CD4-positive, CD25-positive, alpha-beta regulatory T cell (primary cell): ENCODE measurements around the gene LARP4B. TPM values are rescaled to one million over a fixed set of nuclear protein-coding genes. Genes with fewer than 3 reads are reported as not detected.

Experiments used
- ATAC-seq, 2 donors: fragments of 150-1000 bp; cut with Tn5 transposase; one replicate each; pipeline ENCODE4 v1.10.0; 2021; ENCODE audit warnings: low read depth in 2 of 2, moderate number of reproducible peaks in 2 of 2, moderate library complexity in 1 of 2
- DNase-seq, 3 donors: peaks; one replicate each; pipeline versions ENCODE4 v3.0.0 to v3.0.0-alpha.2; 2012 to 2022; ENCODE audit warnings: mixed read lengths in 1 of 3
- H3K27ac ChIP-seq: one replicate; pipeline ENCODE4 v1.7.0; 2013; ENCODE audit warnings: mild to moderate bottlenecking, low read length; ENCODE audit not compliant: insufficient read depth, poor library complexity, severe bottlenecking
- H3K27me3 ChIP-seq: one replicate; pipeline ENCODE4 v1.7.0; 2013; ENCODE audit warnings: low read length; ENCODE audit not compliant: control insufficient read depth, insufficient read depth
- H3K36me3 ChIP-seq: one replicate; pipeline ENCODE4 v1.7.0; 2013; ENCODE audit warnings: mild to moderate bottlenecking, low read length, moderate library complexity; ENCODE audit not compliant: control insufficient read depth, insufficient read depth
- H3K4me1 ChIP-seq: 2 replicates; pipeline ENCODE4 v1.7.0; 2013; ENCODE audit warnings: mild to moderate bottlenecking, low read length; ENCODE audit not compliant: insufficient read depth, control insufficient read depth, poor library complexity, severe bottlenecking
- H3K4me3 ChIP-seq: one replicate; pipeline ENCODE4 v1.7.0; 2013; ENCODE audit warnings: low read depth, mild to moderate bottlenecking, low read length, moderate library complexity
- H3K9me3 ChIP-seq, 2 experiments: 1 replicate in 1 of 2; 2 replicates in 1 of 2; pipeline ENCODE4 v1.7.0; 2013; ENCODE audit warnings: low read length in 2 of 2, mild to moderate bottlenecking in 1 of 2, moderate library complexity in 1 of 2; ENCODE audit not compliant: control insufficient read depth in 2 of 2
- H3K27ac Mint-ChIP-seq, 3 donors: one replicate each; pipeline ENCODE4 v1.8.0; 2020 to 2022; ENCODE audit warnings: mild to moderate bottlenecking in 3 of 3, mixed read lengths in 3 of 3, moderate library complexity in 2 of 3
- H3K27me3 Mint-ChIP-seq: one replicate; pipeline ENCODE4 v1.8.0; 2022; ENCODE audit warnings: mild to moderate bottlenecking, mixed read lengths
- H3K36me3 Mint-ChIP-seq: one replicate; pipeline ENCODE4 v1.8.0; 2020; ENCODE audit warnings: mixed read lengths
- H3K4me1 Mint-ChIP-seq, 4 donors: one replicate each; pipeline ENCODE4 v1.8.0; 2020 to 2022; ENCODE audit warnings: mixed read lengths in 4 of 4, mild to moderate bottlenecking in 1 of 4
- H3K4me3 Mint-ChIP-seq, 4 donors: one replicate each; pipeline ENCODE4 v1.8.0; 2020 to 2022; ENCODE audit warnings: mild to moderate bottlenecking in 4 of 4, mixed read lengths in 4 of 4, moderate library complexity in 3 of 4
- H3K9me3 Mint-ChIP-seq, 7 donors: one replicate each; pipeline ENCODE4 v1.8.0; 2020 to 2022; ENCODE audit warnings: mixed read lengths in 7 of 7, mild to moderate bottlenecking in 3 of 7, moderate library complexity in 2 of 7
- polyA plus RNA-seq, 4 donors: library from polyadenylated mRNA; unstranded; fragments of 300-500 nt; fragmentation: Illumina TruSeq; gene quantifications; one replicate each; pipeline ENCODE4 v1.2.3, GENCODE V29; 2021
- total RNA-seq: library from RNA; stranded (reverse); gene quantifications from one replicate; pipeline ENCODE4 v1.2.3, GENCODE V29; 2022

LARP4B gene
- total and polyA plus RNA-seq, 5 donors from 2014 or later: 20.5 to 82.0 (median 30.3) TPM

DNA sequence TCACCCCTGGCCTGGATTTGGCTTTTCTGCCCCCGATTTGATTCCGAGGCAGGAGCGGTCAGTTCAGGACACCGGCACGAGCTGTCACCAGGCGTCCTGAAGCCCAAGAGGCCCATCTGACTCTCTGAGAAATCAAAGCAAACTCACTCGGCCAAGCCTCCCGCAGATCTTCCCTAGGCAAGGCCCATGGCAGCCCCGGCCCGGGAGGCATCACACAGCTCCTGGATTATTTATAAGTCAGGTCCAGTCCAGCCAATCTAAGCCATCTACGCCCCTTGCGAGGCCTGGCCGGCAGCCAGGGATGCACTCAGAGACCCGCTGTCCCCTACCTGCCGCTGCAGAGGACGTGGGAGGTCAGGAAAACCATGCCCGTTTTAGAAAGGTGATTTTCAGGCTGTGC lies 154.7 kb downstream of the LARP4B start:
- H3K4me3 Mint-ChIP-seq: no peak overlapping the region
- no peaks in the 10 kb centered on the region for H3K27me3 ChIP-seq
- no peak overlapping the region for H3K27ac ChIP-seq
- H3K4me1 ChIP-seq: no peaks in the 10 kb centered on the region
- H3K36me3 ChIP-seq: no peaks in the 10 kb centered on the region
- H3K36me3 Mint-ChIP-seq: no peaks in the 10 kb centered on the region
- H3K4me3 ChIP-seq: no peak overlapping the region
- H3K27ac Mint-ChIP-seq: no peak overlapping the region
- no peaks in the 10 kb centered on the region for H3K4me1 Mint-ChIP-seq
- peaks cover 0 to 5% (median 0%) of the 10 kb centered on the region in 7 donors for H3K9me3 Mint-ChIP-seq
- DNase-seq (no peak), ATAC-seq (no peak)
- H3K27me3 Mint-ChIP-seq: no peaks in the 10 kb centered on the region
- no peaks in the 10 kb centered on the region for H3K9me3 ChIP-seq

DNA sequence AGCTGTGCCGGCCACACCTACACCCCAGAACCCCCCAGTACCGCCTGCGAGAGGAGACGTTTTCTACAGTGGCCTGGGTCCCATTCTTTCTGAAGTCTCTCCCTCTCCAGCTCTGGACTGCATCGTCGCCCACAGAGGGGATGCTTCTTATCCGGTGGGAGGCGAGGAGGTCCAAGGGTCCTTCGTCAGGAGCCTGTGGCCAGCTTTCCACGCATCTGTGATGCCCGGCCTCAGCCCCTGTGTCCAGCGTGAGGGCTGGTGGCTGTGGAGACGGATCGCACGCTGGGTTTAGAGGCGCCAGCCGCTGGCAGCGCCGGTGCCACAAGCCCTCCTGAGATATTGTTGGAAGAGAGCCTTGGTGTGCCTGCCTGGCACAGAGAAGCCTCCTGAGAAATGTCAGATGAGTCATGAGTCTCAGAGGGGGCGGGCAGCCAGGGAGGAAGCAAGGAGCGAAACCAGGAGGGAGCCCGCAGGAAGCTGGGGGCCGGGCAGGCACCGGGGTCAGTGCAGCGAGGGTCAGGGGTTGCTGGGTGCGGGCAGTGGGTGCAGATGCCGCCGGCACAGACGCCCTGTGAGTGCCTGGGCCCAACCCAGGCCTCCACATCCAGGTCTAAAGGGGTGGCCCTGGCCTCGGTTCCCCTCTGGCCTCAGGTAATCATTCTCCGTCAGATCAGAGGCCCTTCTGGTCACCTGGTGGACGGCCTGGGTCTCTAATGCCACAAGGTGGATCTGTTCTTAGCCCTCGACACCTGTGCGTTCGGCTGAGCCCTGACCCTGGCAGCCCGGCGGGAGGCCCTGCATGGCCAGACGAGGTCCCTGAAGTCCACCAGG lies 156.0 kb downstream of the LARP4B start:
- no peak overlapping the region for H3K27ac ChIP-seq
- no peaks in the 10 kb centered on the region for H3K27me3 ChIP-seq
- no peaks in the 10 kb centered on the region for H3K36me3 Mint-ChIP-seq
- H3K4me1 Mint-ChIP-seq: no peaks in the 10 kb centered on the region
- H3K36me3 ChIP-seq: no peaks in the 10 kb centered on the region
- no peak overlapping the region for H3K27ac Mint-ChIP-seq
- H3K27me3 Mint-ChIP-seq: no peaks in the 10 kb centered on the region
- ATAC-seq (no peak), DNase-seq (no peak)
- H3K4me3 Mint-ChIP-seq: no peak overlapping the region
- no peaks in the 10 kb centered on the region for H3K4me1 ChIP-seq
- H3K4me3 ChIP-seq: no peak overlapping the region
- peaks cover 0 to 5% (median 0%) of the 10 kb centered on the region in 7 donors for H3K9me3 Mint-ChIP-seq
- no peaks in the 10 kb centered on the region for H3K9me3 ChIP-seq

- Histone ChIP-seq H3K27me3 (no peaks in the 10 kb centered on the region), H3K36me3 (no peaks in the 10 kb centered on the region), H3K4me3 (no peak overlapping the region), H3K9me3 (no peaks in the 10 kb centered on the region), H3K27ac (no peak overlapping the region), H3K4me1 (no peaks in the 10 kb centered on the region)
- Mint-ChIP-seq H3K27ac (no peak overlapping the region), H3K4me3 (no peak overlapping the region), H3K9me3 (peaks cover 0 to 4% (median 0%) of the 10 kb centered on the region in 7 donors), H3K36me3 (no peaks in the 10 kb centered on the region), H3K4me1 (no peaks in the 10 kb centered on the region), H3K27me3 (no peaks in the 10 kb centered on the region)
- ATAC-seq (no peak), DNase-seq (no peak)
Measured at GRCh38 chr10:774661-775244, 156.8 kb downstream of the LARP4B start.

DNA sequence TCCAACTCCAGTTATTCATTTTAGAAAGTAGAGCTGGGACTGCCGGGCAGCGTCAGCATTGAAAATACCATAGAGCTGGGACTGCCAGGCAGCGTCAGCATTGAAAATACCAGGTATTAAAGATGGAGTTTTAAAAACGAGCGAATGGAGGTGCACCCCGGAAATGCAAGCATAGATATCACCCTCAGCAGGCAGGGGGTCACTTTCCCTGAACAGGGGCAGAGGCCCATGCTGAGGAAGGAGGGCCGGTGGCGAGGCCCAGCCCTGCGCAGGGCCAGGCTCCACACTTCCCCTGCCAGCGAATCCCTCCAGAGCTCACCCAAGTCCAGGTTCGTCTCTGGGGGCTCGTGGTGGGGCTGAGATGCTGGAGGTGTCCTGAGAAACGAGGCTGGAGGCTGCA lies 157.3 kb downstream of the LARP4B start:
- peaks cover 0 to 4% (median 0%) of the 10 kb centered on the region in 7 donors for H3K9me3 Mint-ChIP-seq
- H3K9me3 ChIP-seq: no peaks in the 10 kb centered on the region
- DNase-seq (no peak), ATAC-seq (no peak)
- no peaks in the 10 kb centered on the region for H3K4me1 ChIP-seq
- H3K27me3 Mint-ChIP-seq: no peaks in the 10 kb centered on the region
- no peaks in the 10 kb centered on the region for H3K27me3 ChIP-seq
- H3K4me3 ChIP-seq: no peak overlapping the region
- no peaks in the 10 kb centered on the region for H3K4me1 Mint-ChIP-seq
- H3K4me3 Mint-ChIP-seq: no peak overlapping the region
- no peak overlapping the region for H3K27ac ChIP-seq
- H3K27ac Mint-ChIP-seq: no peak overlapping the region
- H3K36me3 Mint-ChIP-seq: no peaks in the 10 kb centered on the region
- H3K36me3 ChIP-seq: no peaks in the 10 kb centered on the region

DNA sequence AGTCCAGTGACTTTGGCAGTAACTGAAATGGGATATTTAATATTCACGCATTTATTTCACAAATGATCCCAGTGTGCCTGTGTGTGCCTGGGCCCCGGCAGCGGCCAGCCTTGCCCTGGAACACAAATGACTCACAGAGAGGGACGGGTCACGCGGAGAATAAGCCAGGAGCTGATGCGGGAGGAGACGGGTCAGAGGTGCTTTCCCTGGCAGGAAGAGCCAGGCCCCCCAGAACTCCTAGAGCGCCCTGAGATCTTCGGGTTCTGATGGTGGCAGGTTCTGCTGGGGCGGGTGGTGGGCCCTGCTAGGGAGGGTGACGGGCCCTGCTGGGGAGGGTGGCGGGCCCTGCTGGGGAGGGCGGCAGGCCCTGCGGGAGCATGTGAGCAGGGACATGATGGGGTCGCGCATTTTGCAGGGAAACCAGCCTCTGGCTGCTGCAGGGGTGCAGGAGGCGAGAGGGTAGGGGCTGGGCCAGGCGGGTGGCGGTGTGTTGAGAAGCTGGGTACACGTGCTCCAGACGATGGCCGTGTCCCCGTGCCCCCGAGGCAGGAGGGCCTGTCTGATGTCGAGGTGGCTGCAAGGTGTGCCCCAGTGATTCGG lies 157.8 kb downstream of the LARP4B start:
- no peak overlapping the region for H3K4me3 ChIP-seq
- no peaks in the 10 kb centered on the region for H3K36me3 Mint-ChIP-seq
- no peaks in the 10 kb centered on the region for H3K4me1 Mint-ChIP-seq
- H3K27ac Mint-ChIP-seq: no peak overlapping the region
- H3K27ac ChIP-seq: no peak overlapping the region
- no peaks in the 10 kb centered on the region for H3K9me3 ChIP-seq
- H3K4me1 ChIP-seq: no peaks in the 10 kb centered on the region
- H3K27me3 ChIP-seq: no peaks in the 10 kb centered on the region
- H3K36me3 ChIP-seq: no peaks in the 10 kb centered on the region
- ATAC-seq (no peak), DNase-seq (no peak)
- peaks cover 0 to 4% (median 0%) of the 10 kb centered on the region in 7 donors for H3K9me3 Mint-ChIP-seq
- no peaks in the 10 kb centered on the region for H3K27me3 Mint-ChIP-seq
- H3K4me3 Mint-ChIP-seq: no peak overlapping the region

DNA sequence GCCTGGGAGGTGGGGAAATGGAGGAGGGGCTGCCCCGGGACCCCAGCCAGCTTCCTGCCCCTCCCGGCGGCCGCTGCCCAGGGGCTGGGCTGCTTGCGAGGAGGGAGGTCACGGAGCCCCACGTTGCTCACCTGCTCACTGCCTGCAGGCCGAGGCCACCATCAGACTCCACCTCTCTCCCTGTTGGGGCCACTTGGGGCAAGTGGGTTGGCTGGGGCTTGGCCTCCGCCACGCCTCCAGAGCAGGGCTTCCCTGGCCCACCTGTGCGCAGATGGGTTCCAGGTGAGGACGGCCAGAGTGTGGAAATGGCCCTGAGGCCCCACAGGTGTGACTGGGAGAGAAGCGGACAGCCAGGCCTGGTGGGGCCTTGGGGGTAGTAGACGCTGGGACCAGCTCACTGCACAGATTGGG lies 159.3 kb downstream of the LARP4B start:
- Mint-ChIP-seq H3K27ac (no peak overlapping the region), H3K27me3 (no peaks in the 10 kb centered on the region), H3K9me3 (peaks cover 0 to 11% (median 2%) of the 10 kb centered on the region in 7 donors), H3K4me3 (no peak overlapping the region), H3K4me1 (no peaks in the 10 kb centered on the region), H3K36me3 (no peaks in the 10 kb centered on the region)
- no peaks in the 10 kb centered on the region for H3K4me1 ChIP-seq
- DNase-seq (no peak), ATAC-seq (no peak)
- H3K9me3 ChIP-seq: peaks cover 0 to 2% of the 10 kb centered on the region in 2 experiments
- no peaks in the 10 kb centered on the region for H3K27me3 ChIP-seq
- no peaks in the 10 kb centered on the region for H3K36me3 ChIP-seq
- no peak overlapping the region for H3K4me3 ChIP-seq
- H3K27ac ChIP-seq: no peak overlapping the region

- ATAC-seq: no peak
- H3K27ac Mint-ChIP-seq: no peak overlapping the region
- H3K4me3 Mint-ChIP-seq: no peak overlapping the region
Measured at GRCh38 chr10:771647-772046, 159.9 kb downstream of the LARP4B start.

More at GRCh38 chr10:771647-772046, 159.9 kb downstream of the LARP4B start:
- DNase-seq: no peak
- peaks cover 0 to 12% (median 3%) of the 10 kb centered on the region in 7 donors for H3K9me3 Mint-ChIP-seq
- H3K4me1 Mint-ChIP-seq: no peaks in the 10 kb centered on the region
- H3K27me3 Mint-ChIP-seq: no peaks in the 10 kb centered on the region
- H3K4me1 ChIP-seq: no peaks in the 10 kb centered on the region
- no peaks in the 10 kb centered on the region for H3K36me3 Mint-ChIP-seq
- H3K4me3 ChIP-seq: no peak overlapping the region
- no peak overlapping the region for H3K27ac ChIP-seq
- peaks cover 0 to 3% of the 10 kb centered on the region in 2 experiments for H3K9me3 ChIP-seq
- H3K36me3 ChIP-seq: no peaks in the 10 kb centered on the region
- no peaks in the 10 kb centered on the region for H3K27me3 ChIP-seq
